ENCODE measurements around the gene PLAC8L1.
"Not testable (repeated sequence)": the region's sequence is repeated elsewhere in the genome, so short reads cannot be mapped to it uniquely, and the experiment has no call there.

Gene PLAC8L1, protein sequence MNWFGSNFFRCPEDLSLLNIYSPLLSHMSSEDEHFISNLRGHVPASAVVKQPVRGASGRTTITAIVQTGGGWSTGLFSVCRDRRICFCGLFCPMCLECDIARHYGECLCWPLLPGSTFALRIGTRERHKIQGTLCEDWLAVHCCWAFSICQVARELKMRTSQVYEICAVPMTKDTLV

DNA sequence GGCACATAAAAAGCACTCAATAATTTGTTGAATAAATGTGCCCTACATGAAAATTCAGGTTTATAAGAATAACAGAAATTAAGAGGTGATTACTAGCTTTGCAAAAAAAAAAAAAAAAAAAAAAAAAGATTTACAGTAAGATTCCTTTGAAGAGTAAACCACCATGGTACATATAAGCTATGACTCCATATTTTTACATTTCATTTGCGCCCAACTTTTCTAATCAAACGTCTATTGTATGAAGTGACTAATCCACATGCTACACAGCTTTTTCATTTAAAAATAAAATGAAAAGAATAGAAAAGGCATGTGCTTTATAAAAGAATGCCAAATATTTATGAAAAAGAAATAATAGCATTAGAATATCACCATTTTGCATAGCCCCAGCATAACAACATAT is at the start of gene PLAC8L1:
Gene PLAC8L1, minus strand, starts transcription at position 101 of the 400 bp plus-strand sequence. CDS start 1,266 bp downstream, outside the sequence.
- DNase-seq: no peak

DNA sequence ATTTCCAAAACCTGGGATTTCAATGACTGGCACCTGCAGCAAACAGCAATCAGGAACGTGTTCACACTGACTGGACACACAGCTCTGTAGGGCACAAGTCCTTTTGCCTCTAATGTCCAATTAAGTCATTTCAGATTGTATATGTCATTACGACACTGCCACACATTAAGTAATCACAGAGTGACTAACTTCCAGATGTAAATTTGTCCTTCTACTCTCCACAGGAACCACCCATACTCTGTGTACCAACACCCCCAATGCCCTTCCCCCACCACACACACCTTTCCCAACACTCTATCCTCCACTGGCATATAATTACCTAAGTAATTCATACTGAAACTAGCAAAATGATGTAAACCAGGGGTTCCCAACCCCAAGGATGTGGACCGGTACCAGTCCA is 46.6 kb upstream of the PLAC8L1 start:
- no peak for DNase-seq

DNA sequence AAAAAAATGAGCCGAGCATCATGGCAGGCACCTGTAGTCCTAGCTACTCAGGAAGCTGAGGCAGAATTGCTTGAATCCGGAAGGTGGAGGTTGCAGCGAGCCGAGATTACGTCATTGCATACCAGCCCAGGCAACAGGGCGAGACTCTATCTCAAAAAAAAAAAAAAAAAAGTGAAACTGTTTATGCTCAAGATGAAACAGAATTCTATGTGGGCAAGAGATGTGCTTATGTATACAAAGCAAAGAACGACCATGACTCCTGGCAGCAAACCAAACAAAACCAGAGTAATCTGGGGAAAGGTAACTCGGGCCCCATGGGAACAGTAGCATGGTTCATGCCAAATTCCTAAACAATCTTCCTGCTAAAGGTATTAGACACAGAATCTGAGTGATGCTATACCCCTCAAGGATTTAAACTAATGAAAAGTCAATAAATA is 32.6 kb upstream of the PLAC8L1 start:
- DNase-seq: peak; percentile 49

DNA sequence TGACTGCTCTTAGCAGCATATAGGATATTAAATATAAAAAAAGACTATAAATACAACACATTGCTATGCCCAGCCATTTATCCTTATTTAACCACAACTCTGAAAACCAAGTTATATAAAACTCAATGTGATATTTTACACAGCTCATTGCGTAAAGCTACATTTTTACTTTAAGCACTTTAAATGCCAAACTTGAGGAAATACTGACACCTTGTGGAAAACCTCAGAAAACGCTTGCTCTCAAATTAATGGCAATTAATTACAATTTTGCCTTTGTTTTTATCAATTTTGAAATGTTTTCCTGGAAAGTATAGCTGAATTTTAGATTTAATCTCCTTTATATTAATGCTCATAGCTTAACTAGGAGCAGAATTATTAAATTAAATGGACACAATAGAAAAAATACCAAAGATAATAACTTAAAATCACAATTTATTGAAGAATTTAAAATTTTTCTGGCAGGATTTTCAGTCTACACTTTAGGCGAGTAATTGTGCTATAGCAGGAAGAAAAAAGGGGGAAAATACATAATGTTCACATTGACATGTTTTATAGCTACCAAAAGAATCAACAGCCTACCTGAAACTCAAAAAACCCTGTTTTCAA is 25.2 kb upstream of the PLAC8L1 start:
- peak; percentile 56 for DNase-seq

DNA sequence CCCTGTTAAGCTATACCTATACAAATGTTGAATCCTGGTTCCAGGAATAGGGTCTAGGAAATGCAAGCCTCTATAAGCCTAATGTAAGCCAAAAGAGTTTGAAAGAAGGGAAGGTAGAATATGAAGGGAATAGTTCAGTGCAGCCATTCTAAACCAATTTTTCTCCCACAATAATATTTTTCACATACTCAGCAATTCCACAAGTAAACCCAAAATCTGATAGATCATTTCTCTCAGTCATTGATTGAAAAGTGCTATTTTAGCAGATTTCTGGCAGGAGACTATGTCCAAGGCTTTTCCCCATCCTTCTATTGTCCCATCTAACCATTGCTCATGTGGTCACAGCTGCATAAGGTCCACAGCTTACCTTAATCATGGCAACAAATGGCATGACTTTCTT is 20.7 kb upstream of the PLAC8L1 start:
- no peak for DNase-seq

DNA sequence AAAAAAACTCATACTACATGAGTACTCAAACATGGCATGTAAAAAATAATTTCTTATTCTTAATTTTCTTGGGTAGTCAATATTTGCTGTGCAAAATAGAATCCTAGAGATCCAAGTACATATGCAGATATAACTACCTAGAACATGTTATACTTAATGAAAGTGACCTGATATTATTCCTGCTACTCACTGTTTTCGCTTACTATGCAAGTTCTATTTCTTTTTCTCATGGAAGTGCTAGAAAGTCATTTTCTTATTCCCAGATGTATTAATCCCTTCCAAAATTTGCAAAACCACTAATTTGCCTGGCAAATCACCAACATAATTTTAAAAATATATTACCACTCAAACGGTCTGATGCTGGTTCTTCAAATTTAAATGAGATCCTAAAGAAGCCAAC is 19.2 kb upstream of the PLAC8L1 start:
- no peak for DNase-seq

DNA sequence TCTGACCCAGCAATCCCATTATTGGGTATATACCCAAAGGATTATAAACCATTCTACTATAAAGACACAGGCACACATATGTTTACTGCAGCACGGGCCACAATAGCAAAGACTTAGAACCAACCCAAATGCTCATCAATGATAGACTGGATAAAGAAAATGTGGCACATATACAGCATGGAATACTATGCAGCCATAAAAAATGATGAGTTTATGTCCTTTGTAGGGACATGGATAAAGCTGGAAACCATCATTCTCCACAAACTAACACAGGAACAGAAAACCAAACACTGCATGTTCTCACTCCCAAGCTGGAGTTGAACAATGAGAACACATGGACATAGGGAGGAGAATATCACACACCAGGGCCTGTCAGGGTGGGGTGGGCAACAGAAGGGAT is 16.1 kb upstream of the PLAC8L1 start:
- DNase-seq: not testable (repeated sequence)

DNA sequence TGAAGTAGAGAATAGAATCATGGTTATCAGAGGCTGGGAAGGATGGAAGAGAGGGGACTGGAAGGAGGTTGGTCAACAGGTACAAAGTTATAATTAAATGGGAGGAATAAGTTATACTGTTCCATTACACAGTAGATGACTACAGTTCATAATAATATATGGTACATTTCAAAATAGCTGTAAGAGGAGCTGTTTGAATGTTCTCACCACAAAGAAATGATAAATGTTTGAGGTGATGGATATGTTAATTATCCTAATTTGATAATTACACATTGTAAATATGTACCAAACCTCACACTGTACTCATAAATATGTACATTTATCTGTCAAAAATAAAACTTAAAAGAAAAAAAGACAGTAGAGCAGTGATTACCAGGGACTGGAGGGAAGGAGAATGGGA is 12.9 kb upstream of the PLAC8L1 start:
- no peak for DNase-seq

DNA sequence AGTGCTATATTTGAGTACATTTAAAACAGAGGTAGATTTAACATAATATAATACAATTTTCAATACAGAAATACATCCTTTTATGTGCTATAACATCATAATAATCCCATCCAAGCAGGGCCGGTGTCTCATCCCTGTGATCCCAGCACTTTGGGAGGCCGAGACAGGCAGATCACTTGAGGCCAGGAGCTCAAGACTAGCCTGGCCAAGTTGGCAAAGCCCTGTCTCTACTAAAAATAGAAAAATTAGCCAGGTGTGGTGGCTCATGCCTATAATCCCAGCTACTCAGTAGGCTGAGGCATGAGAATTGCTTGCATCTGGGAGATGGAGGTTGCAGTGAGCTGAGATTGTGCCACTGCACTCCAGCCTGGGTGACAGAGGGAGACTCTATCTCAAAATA is 11.8 kb upstream of the PLAC8L1 start:
- not testable (repeated sequence) for DNase-seq

DNA sequence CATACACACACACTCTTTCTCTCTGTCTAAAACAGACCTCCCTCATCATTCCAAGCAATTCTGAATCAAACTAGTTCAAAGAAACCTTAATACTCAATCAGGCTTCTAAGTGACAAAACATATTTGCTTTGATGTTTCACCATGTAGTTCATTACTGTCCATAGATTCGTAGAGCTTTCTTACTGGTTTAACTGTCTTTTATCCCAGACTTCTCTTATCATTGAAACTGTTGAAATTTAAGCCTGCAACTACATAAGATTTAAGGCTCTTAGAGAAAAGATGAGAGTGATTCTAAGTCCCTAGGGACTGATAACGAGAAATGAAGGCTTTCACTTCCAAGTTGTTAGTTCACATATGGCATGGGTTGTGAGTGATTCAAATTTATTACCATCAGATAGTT is 11.0 kb upstream of the PLAC8L1 start:
- no peak for DNase-seq

DNA sequence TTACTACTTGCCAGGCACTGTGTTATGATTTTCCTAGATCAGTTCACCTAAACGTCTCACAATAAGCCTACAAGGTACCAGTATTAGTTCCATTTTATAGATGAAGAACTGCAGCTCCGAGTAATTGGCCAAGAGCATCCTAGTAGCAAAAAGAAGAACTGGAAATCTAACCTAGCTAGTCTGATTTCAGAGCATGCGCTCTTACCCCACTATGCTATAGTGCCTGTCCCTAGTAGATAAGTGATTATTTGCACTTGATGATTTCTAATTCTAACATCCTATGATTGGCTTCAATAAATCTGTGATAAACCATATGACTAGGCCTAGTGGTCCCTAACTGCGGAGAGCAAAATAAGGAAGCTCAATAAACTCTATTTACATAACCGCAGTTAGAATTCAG is 7.1 kb upstream of the PLAC8L1 start:
- no peak for DNase-seq

DNA sequence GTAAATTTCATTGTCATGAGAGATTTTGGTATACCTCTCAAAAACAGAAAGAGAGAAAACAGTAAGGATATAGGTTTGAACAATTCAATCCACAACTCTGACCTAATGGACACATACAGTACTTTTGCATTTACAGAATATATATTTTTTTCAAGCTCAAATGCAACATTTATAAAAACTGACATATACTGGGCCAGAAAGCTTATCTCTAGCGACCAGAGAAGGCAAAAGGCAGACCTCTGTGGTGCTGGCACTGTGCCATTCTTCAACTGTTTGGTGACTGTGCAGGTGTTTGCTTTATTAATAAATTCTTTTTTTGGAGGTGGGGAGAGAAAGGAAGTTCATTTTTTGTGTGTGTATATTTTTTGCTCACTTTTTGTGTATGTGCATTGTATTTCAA is 6.0 kb upstream of the PLAC8L1 start:
- DNase-seq: peak; percentile 22

DNA sequence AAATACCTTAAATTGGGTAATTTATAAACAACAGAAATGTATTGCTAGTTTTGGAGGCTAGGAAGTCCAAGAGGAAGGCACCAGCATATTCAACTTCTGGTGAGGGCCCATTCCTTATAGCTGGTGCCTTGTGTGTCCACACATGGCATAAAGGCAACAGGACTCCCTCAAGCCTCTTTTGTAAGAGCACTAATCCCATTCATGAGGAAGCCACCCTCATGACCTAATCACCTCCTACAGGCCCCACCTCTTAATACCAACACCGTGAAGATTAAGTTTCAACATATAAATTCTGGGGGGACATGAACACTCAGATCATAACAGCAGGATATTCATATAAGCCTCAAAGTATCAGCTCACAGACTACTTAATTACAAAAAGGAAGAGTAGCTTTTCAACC is 4.0 kb upstream of the PLAC8L1 start:
- DNase-seq: no peak

DNA sequence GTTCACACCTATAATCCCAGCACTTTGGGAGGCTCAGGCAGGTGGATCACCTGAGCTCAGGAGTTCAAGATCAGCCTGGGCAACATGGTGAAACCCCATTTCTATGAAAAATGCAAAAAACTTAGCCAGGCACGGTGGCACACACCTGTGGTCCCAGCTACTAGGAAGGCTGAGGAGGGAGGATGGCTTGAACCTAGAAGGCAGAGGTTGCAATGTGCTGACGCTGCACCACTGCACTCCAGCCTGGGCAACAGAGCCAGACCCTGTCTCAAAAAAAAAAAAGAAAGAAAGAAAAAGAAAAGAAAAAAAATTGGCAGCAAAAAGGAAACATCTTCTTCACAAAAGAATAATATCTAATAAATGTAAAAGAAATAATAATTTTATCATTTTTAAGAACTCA is 3.5 kb upstream of the PLAC8L1 start:
- DNase-seq: not testable (repeated sequence)

DNA sequence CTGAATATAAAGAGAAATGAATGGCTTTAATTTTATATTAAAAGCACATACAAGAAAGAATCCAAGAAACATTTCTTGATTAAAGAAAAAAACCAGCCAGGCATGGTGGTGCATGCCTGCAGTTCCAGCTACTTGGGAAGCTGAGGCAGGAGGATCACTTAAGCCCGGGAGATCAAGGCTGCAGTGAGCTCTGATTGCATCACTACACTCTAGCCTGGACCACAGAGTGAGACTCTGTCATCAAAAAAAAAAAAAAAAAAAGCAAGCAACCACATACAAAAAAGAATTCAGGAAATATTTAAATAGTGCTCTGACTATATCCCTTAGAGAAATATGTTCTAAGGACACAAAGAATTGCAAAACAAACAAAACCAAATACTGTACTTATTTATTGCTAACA is 2.5 kb upstream of the PLAC8L1 start:
- DNase-seq: no peak

DNA sequence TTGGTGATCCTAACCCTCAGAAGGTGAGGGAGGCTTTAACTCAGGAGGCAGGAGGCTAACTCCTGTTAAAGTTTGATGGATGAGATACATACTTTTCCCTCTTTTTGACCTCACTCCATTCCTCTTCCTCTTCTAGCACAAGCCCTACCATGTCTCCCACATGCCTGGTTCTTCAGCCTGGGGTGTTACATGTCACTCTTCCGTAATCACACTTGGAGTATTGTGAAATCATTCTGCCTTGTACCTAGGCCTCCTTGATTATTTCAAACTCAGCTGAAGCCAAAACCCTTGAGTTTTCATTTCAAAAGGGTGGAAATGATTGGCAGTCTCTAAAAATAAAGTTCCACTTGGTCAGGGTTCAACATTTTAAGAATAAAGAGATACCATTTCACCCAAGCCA is 1.8 kb downstream of the PLAC8L1 start:
- DNase-seq: no peak

DNA sequence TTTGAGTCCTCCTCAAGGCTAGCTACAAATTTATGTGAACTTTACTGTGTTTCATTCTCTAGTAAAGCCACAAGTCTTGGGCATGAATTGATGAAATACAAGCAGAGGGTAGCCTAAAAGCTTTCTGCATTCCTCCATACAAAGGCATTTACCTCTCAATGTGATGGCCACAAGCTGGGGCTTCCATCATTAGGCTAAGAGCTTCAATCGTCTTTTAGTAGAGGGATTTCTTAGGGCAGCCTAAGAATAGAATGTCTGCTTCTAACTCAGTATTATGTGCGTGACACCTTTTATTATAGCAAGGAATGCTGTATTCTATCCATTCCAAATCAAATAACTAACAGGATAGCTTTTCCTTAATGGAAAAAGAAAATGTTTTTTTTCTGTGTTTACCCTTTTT is 3.7 kb downstream of the PLAC8L1 start:
- no peak for DNase-seq

DNA sequence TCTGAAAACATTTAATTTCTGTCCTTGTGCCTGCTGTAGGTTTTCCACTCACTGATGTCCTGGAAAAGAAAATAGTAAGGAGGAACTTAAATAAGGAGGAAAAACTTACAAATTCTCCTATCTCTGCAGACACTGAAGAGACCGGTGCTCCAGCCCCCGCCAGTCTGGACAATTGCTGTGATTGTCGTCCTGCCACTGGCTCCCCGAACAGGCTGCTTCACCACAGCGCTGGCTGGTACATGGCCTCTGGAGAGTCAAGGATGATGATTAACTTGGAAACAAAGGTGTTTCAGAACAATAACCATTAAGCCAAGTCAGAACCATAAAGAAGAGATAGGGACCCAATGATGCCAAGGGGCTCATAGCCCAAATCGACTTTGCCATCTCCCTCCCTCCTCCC is 7.3 kb downstream of the PLAC8L1 start:
- no peak for DNase-seq

DNA sequence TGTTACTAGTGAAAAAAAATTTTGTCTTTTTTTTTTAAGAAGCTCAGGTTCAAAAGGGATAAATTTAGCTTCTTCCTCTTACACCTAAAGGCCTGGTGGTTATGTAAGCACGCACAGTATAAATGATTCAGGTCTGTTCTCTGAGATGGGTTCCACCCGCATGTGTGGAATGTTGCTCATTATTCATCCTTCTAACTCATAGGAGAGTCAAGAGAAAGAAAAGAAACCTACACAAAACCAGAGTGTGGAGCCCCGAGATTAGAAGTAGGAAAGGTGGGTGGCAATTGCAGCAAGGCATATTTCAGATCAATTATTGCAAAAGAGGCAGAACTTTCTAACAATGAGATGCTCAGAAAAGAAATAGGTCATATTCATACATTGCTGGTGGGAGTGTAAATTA is 13.5 kb downstream of the PLAC8L1 start:
- DNase-seq: no peak

DNA sequence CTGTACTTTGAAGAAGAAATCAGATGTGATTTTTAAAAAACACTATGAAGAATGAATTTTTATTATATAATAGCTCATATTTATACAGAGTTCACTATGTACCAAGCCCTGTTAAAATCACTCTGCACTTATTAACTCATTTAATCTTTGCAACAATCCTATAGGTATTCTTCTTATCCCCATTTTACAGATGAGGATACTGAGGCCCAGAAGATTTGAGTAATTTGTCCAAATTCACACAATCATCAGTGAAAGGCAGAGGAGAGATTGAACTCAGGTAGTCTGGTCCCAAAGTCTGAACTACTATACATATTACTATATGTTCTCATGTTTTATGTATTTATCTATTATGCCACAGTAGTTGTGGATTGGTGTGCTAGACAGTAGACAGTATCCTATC is 16.1 kb downstream of the PLAC8L1 start:
- DNase-seq: no peak

DNA sequence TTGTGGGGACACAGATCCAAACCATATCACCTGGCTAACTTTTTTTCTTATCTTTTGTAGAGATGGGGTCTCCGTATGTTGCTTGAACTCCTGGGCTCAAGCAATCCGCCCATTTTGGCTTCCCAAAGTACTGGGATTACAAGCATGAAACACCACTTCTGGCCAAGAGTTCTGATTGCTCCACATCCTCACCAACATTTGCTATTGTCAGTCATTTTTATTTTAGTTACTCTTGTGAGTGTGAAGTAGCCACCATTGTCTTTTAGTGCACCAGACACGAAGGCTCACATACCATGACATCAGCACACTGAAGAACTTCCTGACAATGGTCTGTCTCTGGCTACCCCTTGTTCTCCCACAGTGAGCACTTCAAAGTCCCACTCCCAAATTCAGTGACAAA is 17.3 kb downstream of the PLAC8L1 start:
- DNase-seq: no peak

DNA sequence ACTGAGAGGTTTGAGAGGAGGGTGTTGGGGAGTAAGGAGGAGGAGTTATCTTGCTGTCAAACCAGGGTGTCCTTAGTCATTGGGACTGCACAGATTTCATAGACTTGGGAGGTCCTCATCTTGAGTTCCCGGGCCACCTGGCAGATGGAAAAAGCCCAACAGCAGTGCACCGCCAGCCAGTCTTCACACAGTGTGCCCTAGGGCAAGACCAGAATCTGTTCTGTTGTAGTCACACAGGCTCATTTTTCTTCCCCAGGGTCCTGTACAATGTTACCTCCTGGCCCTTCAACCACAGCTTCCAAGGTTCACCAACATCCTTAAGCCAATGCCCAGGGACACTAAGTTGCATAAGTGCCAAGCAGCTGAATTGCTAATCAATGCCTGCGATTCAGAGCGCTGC is 21.0 kb downstream of the PLAC8L1 start:
- no peak for DNase-seq

DNA sequence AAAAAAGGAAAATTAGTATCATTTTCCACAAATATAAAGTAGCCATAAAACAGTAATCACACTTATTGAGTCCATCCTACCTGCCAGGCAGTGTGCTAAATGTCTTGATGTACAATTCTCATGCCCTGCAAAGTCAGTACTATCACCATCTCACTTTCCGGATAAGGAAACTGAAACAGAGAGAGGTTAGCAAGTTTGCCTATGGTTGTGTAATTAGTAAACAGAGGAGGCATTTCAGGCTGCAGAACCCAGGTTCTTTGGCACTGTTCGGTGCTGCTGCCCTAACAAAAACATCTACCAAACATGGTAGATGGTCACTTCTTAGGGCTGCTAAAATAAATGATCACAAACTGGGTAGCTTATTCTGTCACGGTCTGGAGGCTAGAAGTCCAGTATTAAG is 22.6 kb downstream of the PLAC8L1 start:
- no peak for DNase-seq

DNA sequence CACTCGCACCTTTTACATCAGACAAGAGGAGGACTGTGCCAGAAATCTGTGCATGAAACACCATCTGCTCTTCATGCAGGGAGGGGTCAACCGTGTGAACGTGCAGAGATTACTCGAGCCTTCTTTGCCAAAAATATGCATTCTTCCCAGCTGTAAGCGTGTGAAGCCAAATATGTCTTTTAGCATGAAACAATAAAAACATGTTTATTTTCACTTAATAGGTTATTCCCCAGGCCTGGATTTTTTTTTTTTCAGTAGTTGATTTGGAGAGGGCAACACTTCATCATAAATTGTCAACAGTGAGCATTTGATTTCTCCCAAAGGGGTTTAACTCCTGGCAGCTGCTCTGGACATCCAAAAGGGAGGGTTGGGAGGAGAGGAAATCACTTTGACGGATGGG is 23.8 kb downstream of the PLAC8L1 start:
- no peak for DNase-seq

DNA sequence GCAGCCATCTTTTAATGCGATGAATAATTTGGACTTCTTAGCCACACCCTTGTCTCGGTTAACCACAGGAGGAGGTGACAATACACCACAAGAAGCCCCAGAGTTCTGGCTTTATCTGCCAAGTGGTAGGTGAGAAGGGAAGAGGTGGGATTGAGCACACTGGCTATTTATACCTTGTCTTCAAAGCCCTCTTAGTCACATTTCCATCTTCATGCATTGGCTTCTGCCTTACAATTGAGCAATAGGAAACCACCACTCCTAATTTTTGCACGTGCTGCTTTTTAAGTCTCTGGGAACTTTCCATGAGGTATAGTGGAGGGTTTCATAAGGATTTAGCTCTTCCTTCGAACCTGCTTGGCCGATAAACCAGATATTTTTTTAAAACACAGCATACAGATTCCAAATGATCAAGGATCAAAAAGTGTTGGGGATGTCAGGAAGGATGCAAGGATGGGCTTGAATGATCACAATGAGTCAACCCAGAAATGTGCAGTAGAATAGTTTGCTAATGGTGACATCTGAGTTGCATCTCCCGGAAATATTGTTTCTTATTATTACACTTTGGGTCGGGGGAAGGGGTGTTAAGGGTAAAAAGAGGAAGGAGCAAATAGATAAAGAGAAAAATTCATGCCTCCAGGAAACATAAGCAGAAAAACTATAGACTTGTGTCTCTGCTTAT is 25.5 kb downstream of the PLAC8L1 start:
- DNase-seq: no peak

Data from DMS53 (cell line).